ENCODE measurements around the gene CLECL1. TPM values are rescaled to one million over a fixed set of nuclear protein-coding genes. Genes with fewer than 3 reads are reported as not detected.
"Not testable (repeated sequence)": the region's sequence is repeated elsewhere in the genome, so short reads cannot be mapped to it uniquely, and the experiment has no call there.

Gene CLECL1
- polyA plus RNA-seq, 3 donors, result 0.19 to 0.41 TPM; not detected in 1

DNA sequence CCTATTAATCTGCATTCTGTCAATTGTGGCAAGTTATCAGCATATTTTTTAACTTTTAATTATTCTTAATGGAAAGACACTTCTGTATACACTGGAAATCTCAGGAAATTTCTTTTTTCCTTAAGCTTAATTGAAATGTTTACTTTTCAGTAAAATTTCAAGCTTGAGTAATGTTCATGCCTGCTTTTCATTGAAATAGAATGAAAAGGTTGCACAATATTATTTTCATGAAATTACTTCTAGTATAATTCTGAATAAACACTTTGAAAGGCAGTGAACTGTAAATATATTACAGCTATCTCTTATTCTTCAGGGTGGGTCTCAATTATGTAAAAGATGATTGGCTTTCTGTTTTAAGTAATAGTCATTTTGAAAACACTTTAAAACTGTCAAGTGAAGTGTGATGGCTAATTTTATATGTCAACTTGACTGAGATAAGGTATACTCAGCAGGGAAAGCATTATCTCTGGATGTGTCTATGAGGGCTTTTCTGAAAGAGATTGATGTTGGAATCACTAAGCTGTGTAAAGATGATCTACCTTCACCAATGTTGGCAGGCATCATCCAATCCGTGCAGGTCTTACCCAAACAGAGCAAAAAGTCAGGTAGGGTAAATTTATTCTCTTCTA lies 33.5 kb downstream of the CLECL1 start:
- DNase-seq (ENCODE audit: low read depth in 3 of 3, low spot score in 2 of 3), result no peak

GRCh38 chr12:9698681-9699080 lies 34.2 kb downstream of the CLECL1 start:
- DNase-seq (ENCODE audit: low read depth in 3 of 3, low spot score in 2 of 3), result no peak

- no peak for DNase-seq (ENCODE audit: low read depth in 3 of 3, low spot score in 2 of 3)
Measured at GRCh38 chr12:9697619-9698018, 35.3 kb downstream of the CLECL1 start.

GRCh38 chr12:9695661-9696060 lies 37.2 kb downstream of the CLECL1 start:
- not testable (repeated sequence) for DNase-seq (ENCODE audit: low read depth in 3 of 3, low spot score in 2 of 3)

DNA sequence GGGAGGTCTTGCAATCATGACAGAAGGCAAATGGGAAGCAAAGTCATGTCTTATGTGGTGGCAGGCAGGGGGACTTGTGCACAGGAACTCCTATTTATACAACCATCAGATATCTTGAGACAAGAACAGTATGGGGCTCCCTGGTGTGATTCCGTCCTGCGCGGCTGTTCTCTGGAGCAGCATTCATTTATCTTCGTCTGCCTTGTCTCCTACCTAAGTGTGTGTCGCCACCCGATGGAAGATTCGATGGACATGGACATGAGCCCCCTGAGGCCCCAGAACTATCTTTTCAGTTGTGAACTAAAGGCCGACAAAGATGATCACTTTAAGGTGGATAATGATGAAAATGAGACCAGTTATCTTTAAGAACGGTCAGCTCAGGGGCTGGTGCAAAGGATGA lies 37.7 kb downstream of the CLECL1 start:
- not testable (repeated sequence) for DNase-seq (ENCODE audit: low read depth in 3 of 3, low spot score in 2 of 3)

DNA sequence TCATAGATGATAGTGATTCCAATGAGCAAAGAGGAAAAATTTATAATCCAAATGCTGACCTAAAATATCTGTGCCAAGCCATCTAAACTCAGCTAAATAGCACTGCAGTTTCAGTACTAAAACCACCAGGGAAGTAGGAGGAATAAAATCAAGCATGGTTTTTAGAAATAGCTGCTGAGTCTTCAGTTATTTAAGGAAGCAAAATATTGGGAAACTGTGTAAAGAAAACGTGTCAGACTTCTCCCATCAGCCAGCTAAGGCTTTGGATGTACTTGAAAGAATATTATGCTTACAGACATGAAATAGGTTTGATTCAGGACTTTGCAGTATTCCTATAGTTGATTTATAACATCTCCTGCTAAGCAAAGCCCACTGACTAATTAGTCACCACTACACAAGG lies 38.7 kb downstream of the CLECL1 start:
- no peak for DNase-seq (ENCODE audit: low read depth in 3 of 3, low spot score in 2 of 3)

DNA sequence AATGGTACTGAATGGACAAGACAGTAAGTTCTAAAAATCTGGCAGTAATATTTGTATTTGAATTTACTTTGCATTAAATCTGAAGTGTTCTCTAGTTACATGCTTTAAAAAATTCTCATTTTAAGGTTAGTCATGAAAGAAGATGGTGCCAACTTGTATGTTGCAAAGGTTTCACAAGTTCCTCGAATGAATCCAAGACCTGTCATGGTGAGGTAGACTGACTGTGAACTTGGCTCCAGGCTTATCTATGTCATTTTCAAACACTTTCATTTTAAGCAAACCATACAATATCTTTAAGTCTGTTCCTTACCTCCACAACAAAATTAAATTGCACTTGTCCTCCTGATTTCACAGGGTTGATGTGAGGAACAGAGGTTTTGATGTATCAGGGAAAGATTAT lies 40.0 kb downstream of the CLECL1 start:
- no peak for DNase-seq (ENCODE audit: low read depth in 3 of 3, low spot score in 2 of 3)

GRCh38 chr12:9687228-9687627 lies 45.7 kb downstream of the CLECL1 start:
- no peak for DNase-seq (ENCODE audit: low read depth in 3 of 3, low spot score in 2 of 3)

GRCh38 chr12:9685915-9686314 lies 47.0 kb downstream of the CLECL1 start:
- no peak for DNase-seq (ENCODE audit: low read depth in 3 of 3, low spot score in 2 of 3)

DNA sequence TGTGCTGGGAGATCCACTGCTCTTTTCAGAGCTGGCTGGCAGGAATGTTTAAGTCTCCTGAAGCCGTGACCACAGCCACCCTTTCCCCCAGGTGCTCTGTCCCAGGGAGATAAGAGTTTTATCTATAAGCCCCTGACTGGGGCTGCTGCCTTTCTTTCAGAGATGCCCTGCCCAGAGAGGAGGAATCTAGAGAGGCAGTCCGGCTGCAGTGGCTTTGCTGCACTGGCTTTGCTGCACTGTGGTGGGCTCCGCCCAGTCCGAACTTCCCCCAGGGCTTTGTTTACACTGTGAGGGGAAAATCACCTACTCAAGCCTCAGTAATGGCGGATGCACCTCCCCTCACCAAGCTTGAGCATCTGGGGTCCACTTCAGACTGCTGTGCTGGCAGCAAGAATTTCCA lies 47.5 kb downstream of the CLECL1 start:
- not testable (repeated sequence) for DNase-seq (ENCODE audit: low read depth in 3 of 3, low spot score in 2 of 3)

GRCh38 chr12:9682949-9683348 lies 49.9 kb downstream of the CLECL1 start:
- DNase-seq (ENCODE audit: low read depth in 3 of 3, low spot score in 2 of 3), result not testable (repeated sequence)

DNA sequence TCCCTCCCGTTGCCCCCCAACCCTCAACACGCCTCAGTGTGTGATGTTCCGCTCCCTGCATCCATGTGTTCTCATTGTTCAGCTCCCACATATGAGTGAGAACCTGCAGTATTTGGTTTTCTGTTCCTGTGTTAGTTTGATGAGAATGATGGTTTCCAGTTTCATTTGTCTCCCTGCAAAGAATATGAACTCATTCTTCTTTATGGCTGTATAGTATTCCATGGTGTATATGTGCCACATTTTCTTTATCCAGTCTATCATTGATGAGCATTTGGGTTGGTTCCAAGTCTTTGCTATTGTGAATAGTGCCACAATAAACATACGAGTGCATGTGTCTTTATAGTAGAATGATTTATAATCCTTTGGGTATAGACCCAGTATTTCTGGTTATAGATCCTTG lies 50.4 kb downstream of the CLECL1 start:
- DNase-seq (ENCODE audit: low read depth in 3 of 3, low spot score in 2 of 3), result not testable (repeated sequence)

DNA sequence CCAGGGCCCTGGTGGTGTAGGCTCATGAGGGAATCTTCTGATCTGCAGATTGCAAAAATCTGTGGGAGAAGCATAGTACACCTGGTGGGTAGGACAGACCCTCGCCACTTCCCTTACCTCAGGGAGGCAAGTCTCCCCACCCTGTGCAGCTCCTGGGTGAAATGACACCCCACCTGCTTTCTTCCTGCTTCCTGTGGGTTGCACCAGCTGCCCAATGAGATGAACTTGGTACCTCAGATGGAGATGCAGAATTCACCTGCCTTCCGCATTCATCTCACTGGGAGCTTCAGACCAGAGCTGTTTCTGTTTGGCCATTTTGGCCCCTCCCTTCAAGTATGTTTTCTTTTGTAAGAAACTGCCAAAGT lies 58.7 kb downstream of the CLECL1 start:
- no peak for DNase-seq (ENCODE audit: low read depth in 3 of 3, low spot score in 2 of 3)

DNA sequence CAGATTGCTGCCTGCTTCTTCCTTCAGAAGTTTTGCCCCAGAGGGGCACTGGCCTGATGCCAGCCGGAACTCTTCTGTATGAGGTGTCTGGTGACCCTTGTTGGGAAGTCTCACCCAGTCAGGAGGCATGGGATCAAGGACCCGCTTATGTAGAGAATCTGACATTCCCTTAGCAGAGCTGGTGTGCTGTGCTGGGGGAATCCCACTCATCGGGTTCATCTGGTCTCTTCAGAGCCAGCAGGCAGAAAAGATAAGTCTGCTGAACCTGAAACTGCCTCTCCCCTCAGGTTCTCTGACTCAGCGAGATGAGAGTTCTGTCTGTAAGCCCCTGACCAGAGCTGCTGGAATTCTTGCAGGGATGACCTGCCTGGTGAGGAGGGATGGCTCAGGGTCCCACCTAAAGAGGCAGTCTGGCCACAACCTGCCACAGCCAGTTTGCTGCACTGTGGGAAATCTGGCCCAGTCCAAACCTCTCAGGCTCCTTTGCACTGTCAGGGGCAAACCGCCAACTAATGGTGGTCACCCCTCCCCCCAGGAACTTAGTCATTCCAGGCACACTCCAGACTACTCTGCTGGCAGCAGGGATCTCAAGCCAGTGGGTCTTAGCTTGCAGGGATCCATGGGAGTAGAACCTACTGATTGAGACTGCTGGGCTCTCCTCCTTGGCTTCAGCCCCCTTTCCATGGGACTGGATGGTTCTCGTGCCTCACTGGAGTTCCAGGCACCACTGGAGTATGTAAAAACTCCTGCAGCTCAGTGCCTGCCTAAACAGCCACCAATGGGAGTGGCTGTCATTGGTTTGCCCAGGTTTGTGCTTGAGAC lies 59.3 kb downstream of the CLECL1 start:
- DNase-seq (ENCODE audit: low read depth in 3 of 3, low spot score in 2 of 3), result no peak

Other genes starting within 250 kb of the CLECL1 start
- 1 to 10 TPM; 4.4 to 6.2 (median 5.5) TPM for gene KLRB1, start 125.2 kb downstream of the CLECL1 start, polyA plus RNA-seq (ENCODE audit: insufficient read length in 3 of 3)
- gene CLEC2D, start 63.4 kb downstream of the CLECL1 start, polyA plus RNA-seq (ENCODE audit: insufficient read length in 3 of 3), result 10 to 100 TPM in 2 of 3 donors, 1 to 10 TPM in 1; 9.9 to 14.3 (median 11.8) TPM
- gene CD69, start 27.8 kb upstream of the CLECL1 start, polyA plus RNA-seq (ENCODE audit: insufficient read length in 3 of 3), result 1 to 10 TPM; 1.6 to 3.8 (median 2.2) TPM
- under 1 TPM; 0.55 to 0.78 (median 0.58) TPM for gene KLRF1, start 94.4 kb upstream of the CLECL1 start, polyA plus RNA-seq (ENCODE audit: insufficient read length in 3 of 3)
- gene CLEC2B, start 136.3 kb upstream of the CLECL1 start, polyA plus RNA-seq (ENCODE audit: insufficient read length in 3 of 3), result 1 to 10 TPM; 3.5 to 4.8 (median 3.9) TPM
- not detected for gene KLRF2, start 148.4 kb upstream of the CLECL1 start, polyA plus RNA-seq (ENCODE audit: insufficient read length in 3 of 3)
- gene CLEC2A, start 199.3 kb upstream of the CLECL1 start, polyA plus RNA-seq (ENCODE audit: insufficient read length in 3 of 3), result not detected
- 1 to 10 TPM in 2 of 3 donors, under 1 TPM in 1; 0.47 to 1.1 (median 1.0) TPM for gene CLEC12A, start 238.3 kb upstream of the CLECL1 start, polyA plus RNA-seq (ENCODE audit: insufficient read length in 3 of 3)